HG03175 (cell line): ENCODE data around the gene FUT8.
"Not testable (repeated sequence)": the region's sequence is repeated elsewhere in the genome, so short reads cannot be mapped to it uniquely, and the experiment has no call there.

Source experiments
- ATAC-seq: cut with Tn5 transposase; IDR thresholded peaks from one replicate; pipeline ENCODE4 v1.9.1; 2021; ENCODE audit warnings: mild to moderate bottlenecking, moderate library complexity; ENCODE audit not compliant: unreplicated experiment

FUT8 gene

GRCh38 chr14:65689070-65689469, 276.5 kb downstream of the FUT8 start:
- ATAC-seq, result no peak

- ATAC-seq, result not testable (repeated sequence)
Measured at GRCh38 chr14:65692566-65692965, 280.0 kb downstream of the FUT8 start.

GRCh38 chr14:65696801-65697200, 284.3 kb downstream of the FUT8 start:
- ATAC-seq, result no peak

GRCh38 chr14:65703521-65703920, 291.0 kb downstream of the FUT8 start:
- no peak for ATAC-seq

- ATAC-seq, result no peak
Measured at GRCh38 chr14:65703996-65704395, 291.5 kb downstream of the FUT8 start.

- ATAC-seq, result no peak
Measured at GRCh38 chr14:65704437-65704836, 291.9 kb downstream of the FUT8 start.

- peak; percentile 49 for ATAC-seq
Measured at GRCh38 chr14:65704850-65705249, 292.3 kb downstream of the FUT8 start.

- no peak for ATAC-seq
Measured at GRCh38 chr14:65709576-65709975, 297.0 kb downstream of the FUT8 start.

- not testable (repeated sequence) for ATAC-seq
Measured at GRCh38 chr14:65716813-65717212, 304.3 kb downstream of the FUT8 start.

- not testable (repeated sequence) for ATAC-seq
Measured at GRCh38 chr14:65717384-65717915, 304.9 kb downstream of the FUT8 start.

GRCh38 chr14:65718629-65719028, 306.1 kb downstream of the FUT8 start:
- no peak for ATAC-seq

GRCh38 chr14:65720171-65720570, 307.6 kb downstream of the FUT8 start:
- no peak for ATAC-seq

GRCh38 chr14:65720743-65721142, 308.2 kb downstream of the FUT8 start:
- ATAC-seq, result no peak

- no peak for ATAC-seq
Measured at GRCh38 chr14:65723348-65723747, 310.8 kb downstream of the FUT8 start.

GRCh38 chr14:65728604-65729003, 316.1 kb downstream of the FUT8 start:
- ATAC-seq, result no peak

GRCh38 chr14:65729566-65729965, 317.0 kb downstream of the FUT8 start:
- no peak for ATAC-seq

- peak; percentile 98 for ATAC-seq
Measured at GRCh38 chr14:65731933-65732506, 319.5 kb downstream of the FUT8 start.

GRCh38 chr14:65738339-65738738, 325.8 kb downstream of the FUT8 start:
- no peak for ATAC-seq

GRCh38 chr14:65745396-65746190, 333.1 kb downstream of the FUT8 start:
- no peak for ATAC-seq

- no peak for ATAC-seq
Measured at GRCh38 chr14:65748796-65749195, 336.3 kb downstream of the FUT8 start.

- ATAC-seq, result no peak
Measured at GRCh38 chr14:65749287-65749686, 336.8 kb downstream of the FUT8 start.

GRCh38 chr14:65750906-65751305, 338.4 kb downstream of the FUT8 start:
- ATAC-seq, result no peak
